Liver (tissue), 3 donors: ENCODE measurements around the gene CHP1.

ENCODE experiments used
- ATF3 ChIP-seq: IDR thresholded peaks from 2 replicates; pipeline ENCODE4 v1.6.1; 2016; ENCODE audit warnings: antibody characterized with exemption
- CTCF ChIP-seq: fragments of 150-350 bp; IDR thresholded peaks from 2 replicates; pipeline ENCODE4 v1.5.1; 2017; ENCODE audit warnings: improper control_type of control experiment, low read depth, low read length; ENCODE audit not compliant: missing input control
- EGR1 ChIP-seq, 2 donors: IDR thresholded peaks; 2 replicates each; pipeline ENCODE4 v1.6.1; 2016 to 2018; ENCODE audit warnings: antibody characterized with exemption in 2 of 2, low read depth in 2 of 2
- FOXA1 ChIP-seq: IDR thresholded peaks from 2 replicates; pipeline ENCODE4 v1.6.1; 2016; ENCODE audit warnings: antibody characterized with exemption
- JUND ChIP-seq, 2 donors: IDR thresholded peaks; 2 replicates each; pipeline ENCODE4 v1.6.1; 2016; ENCODE audit warnings: antibody characterized with exemption in 2 of 2
- MAX ChIP-seq: IDR thresholded peaks from 2 replicates; pipeline ENCODE4 v1.6.1; 2016; ENCODE audit warnings: antibody characterized with exemption
- RAD21 ChIP-seq, 2 donors: IDR thresholded peaks; 2 replicates each; pipeline ENCODE4 v1.6.1; 2016; ENCODE audit warnings: antibody characterized with exemption in 2 of 2, mild to moderate bottlenecking in 2 of 2
- REST ChIP-seq: IDR thresholded peaks from 2 replicates; pipeline ENCODE4 v1.6.1; 2016; ENCODE audit warnings: antibody characterized with exemption, mild to moderate bottlenecking
- SP1 ChIP-seq: IDR thresholded peaks from 2 replicates; pipeline ENCODE4 v1.6.1; 2018; ENCODE audit warnings: antibody characterized with exemption, mild to moderate bottlenecking
- TAF1 ChIP-seq: conservative IDR thresholded peaks from 2 replicates; pipeline ENCODE4 v1.6.1; 2016; ENCODE audit warnings: antibody characterized with exemption, mild to moderate bottlenecking
- YY1 ChIP-seq: IDR thresholded peaks from 2 replicates; pipeline ENCODE4 v1.6.1; 2016; ENCODE audit warnings: antibody characterized with exemption, mild to moderate bottlenecking
- ZBTB33 ChIP-seq: IDR thresholded peaks from 2 replicates; pipeline ENCODE4 v1.6.1; 2016; ENCODE audit warnings: antibody characterized with exemption
- donor health status: healthy.
- donor health status: healthy.

GRCh38 chr15:41230345-41230649 lies 771 bp upstream of the CHP1 start:
- TF ChIP-seq CTCF (no peak), YY1 (no peak), ATF3 (no peak), ZBTB33 (no peak), REST (no peak), SP1 (no peak), TAF1 (no peak), EGR1 (IDR thresholded peaks at IDR 0.05; ENCODE audit: low read depth in 2 of 2) (no peak), MAX (no peak), RAD21 (IDR thresholded peaks at IDR 0.05) (no peak), FOXA1 (peak; percentile 1), JUND (IDR thresholded peaks at IDR 0.05) (no peak)
